ENCODE data around the gene ARMC9. TPM values are rescaled to one million over a fixed set of nuclear protein-coding genes. Genes with fewer than 3 reads are reported as not detected.

Gene ARMC9
- total and polyA plus RNA-seq, 2 of the 13 experiments (the other 11 are each of a cell fraction or from before 2014, with no cell fraction given): 9.1 to 12.8 TPM

- no peak for TF ChIP-seq ZNF639 (CRISPR knock-in tag; conservative IDR thresholded peaks at IDR 0.05)
- no peak for TF ChIP-seq SMAD9 (CRISPR knock-in tag; IDR thresholded peaks at IDR 0.05)
- TF ChIP-seq ZNF280D (CRISPR knock-in tag; IDR thresholded peaks at IDR 0.05): 0 out of 2 replicates have a peak, but pooled peaks have one; percentile 43
- no peak for TF ChIP-seq CHCHD3 (CRISPR knock-in tag; IDR thresholded peaks at IDR 0.05)
- TF ChIP-seq NRL (CRISPR knock-in tag; IDR thresholded peaks at IDR 0.05; ENCODE audit: borderline replicate concordance): 0 out of 2 replicates have a peak, but pooled peaks have one; percentile 50
- no peak for TF ChIP-seq GATAD1 (CRISPR knock-in tag; IDR thresholded peaks at IDR 0.05)
- TF ChIP-seq ZNF335 (CRISPR knock-in tag; IDR thresholded peaks at IDR 0.05): no peak
- TF ChIP-seq, protein P1, sequence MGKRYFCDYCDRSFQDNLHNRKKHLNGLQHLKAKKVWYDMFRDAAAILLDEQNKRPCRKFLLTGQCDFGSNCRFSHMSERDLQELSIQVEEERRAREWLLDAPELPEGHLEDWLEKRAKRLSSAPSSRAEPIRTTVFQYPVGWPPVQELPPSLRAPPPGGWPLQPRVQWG (CRISPR knock-in tag; IDR thresholded peaks at IDR 0.05; ENCODE audit: borderline replicate concordance, low read depth): no peak
- no peak for TF ChIP-seq ZNF619 (CRISPR knock-in tag; IDR thresholded peaks at IDR 0.05)
- TF ChIP-seq KAT7 (CRISPR knock-in tag; IDR thresholded peaks at IDR 0.05; ENCODE audit: borderline replicate concordance): no peak
- TF ChIP-seq ZNF205 (CRISPR knock-in tag; IDR thresholded peaks at IDR 0.05): no peak
- TF ChIP-seq NCOA1 (CRISPR knock-in tag; IDR thresholded peaks at IDR 0.05): no peak
- TF ChIP-seq RFXANK (CRISPR knock-in tag; IDR thresholded peaks at IDR 0.05): no peak
- no peak; the same call in 2 of the 3 replicates for TF ChIP-seq MXI1 (IDR thresholded peaks at IDR 0.05; ENCODE audit: borderline replicate concordance, low read depth, low read length)
- TF ChIP-seq RELA (CRISPR knock-in tag; IDR thresholded peaks at IDR 0.05): no peak
- TF ChIP-seq ZNF362 (CRISPR knock-in tag; IDR thresholded peaks at IDR 0.05; ENCODE audit: borderline replicate concordance): no peak
- no peak for TF ChIP-seq ZNF383 (CRISPR knock-in tag; IDR thresholded peaks at IDR 0.05; ENCODE audit: borderline replicate concordance)
- peak; percentile 67; the same call in 1 of the 2 replicates for TF ChIP-seq ZFY (CRISPR knock-in tag; IDR thresholded peaks at IDR 0.05)
- peak; percentile 14; the same call in 1 of the 2 replicates for TF ChIP-seq SALL1 (CRISPR knock-in tag; IDR thresholded peaks at IDR 0.05)
- no peak for TF ChIP-seq TOE1 (CRISPR knock-in tag; IDR thresholded peaks at IDR 0.05)
- TF ChIP-seq CHD4 (IDR thresholded peaks at IDR 0.05; ENCODE audit: borderline replicate concordance, low read length): 0 out of 2 replicates have a peak, but pooled peaks have one; percentile 70
Observed at GRCh38 chr2:231190531-231191197, 7.8 kb upstream of the ARMC9 start (continued).

All from HepG2 (cell line).